GM18520 (cell line): Measurements from ENCODE around the gene ICE1.
"Not testable (repeated sequence)": the region's sequence is repeated elsewhere in the genome, so short reads cannot be mapped to it uniquely, and the experiment has no call there.

Experiments
- ATAC-seq: cut with Tn5 transposase; IDR thresholded peaks from one replicate; pipeline ENCODE4 v1.9.1; 2021; ENCODE audit not compliant: unreplicated experiment

Gene ICE1

GRCh38 chr5:5421961-5422818 is at the start of gene ICE1:
TSS of gene ICE1 (plus strand) at chr5:5422677. CDS start at chr5:5422916, 239 bp downstream.
- peak; percentile 73 for ATAC-seq

- ATAC-seq, result no peak
Observed at GRCh38 chr5:5372930-5373329, 49.5 kb upstream of the ICE1 start.

GRCh38 chr5:5373351-5373989 is 49.0 kb upstream of the ICE1 start:
- ATAC-seq, result no peak

GRCh38 chr5:5374009-5374715 is 48.3 kb upstream of the ICE1 start:
- ATAC-seq, result no peak

- ATAC-seq, result no peak
Observed at GRCh38 chr5:5377780-5378179, 44.7 kb upstream of the ICE1 start.

- no peak for ATAC-seq
Observed at GRCh38 chr5:5378531-5378930, 43.9 kb upstream of the ICE1 start.

- ATAC-seq, result no peak
Observed at GRCh38 chr5:5380298-5380697, 42.2 kb upstream of the ICE1 start.

- no peak for ATAC-seq
Observed at GRCh38 chr5:5381310-5381913, 41.1 kb upstream of the ICE1 start.

- no peak for ATAC-seq
Observed at GRCh38 chr5:5383461-5383860, 39.0 kb upstream of the ICE1 start.

- no peak for ATAC-seq
Observed at GRCh38 chr5:5384660-5385330, 37.7 kb upstream of the ICE1 start.

GRCh38 chr5:5385331-5385662 is 37.2 kb upstream of the ICE1 start:
- no peak for ATAC-seq

GRCh38 chr5:5386329-5386728 is 36.1 kb upstream of the ICE1 start:
- no peak for ATAC-seq

GRCh38 chr5:5387192-5387591 is 35.3 kb upstream of the ICE1 start:
- ATAC-seq, result no peak

GRCh38 chr5:5387777-5388176 is 34.7 kb upstream of the ICE1 start:
- no peak for ATAC-seq

- ATAC-seq, result not testable (repeated sequence)
Observed at GRCh38 chr5:5390121-5390869, 32.2 kb upstream of the ICE1 start.

GRCh38 chr5:5392504-5392903 is 30.0 kb upstream of the ICE1 start:
- ATAC-seq, result peak; percentile 52

GRCh38 chr5:5394384-5394986 is 28.0 kb upstream of the ICE1 start:
- not testable (repeated sequence) for ATAC-seq

- ATAC-seq, result not testable (repeated sequence)
Observed at GRCh38 chr5:5395093-5395492, 27.4 kb upstream of the ICE1 start.

GRCh38 chr5:5398071-5398470 is 24.4 kb upstream of the ICE1 start:
- ATAC-seq, result no peak

- no peak for ATAC-seq
Observed at GRCh38 chr5:5401095-5401494, 21.4 kb upstream of the ICE1 start.
